HCT116 (cell line): ENCODE data around the gene PSAP. TPM values are rescaled to one million over a fixed set of nuclear protein-coding genes. Genes with fewer than 3 reads are reported as not detected.
"Not testable (repeated sequence)": the region's sequence is repeated elsewhere in the genome, so short reads cannot be mapped to it uniquely, and the experiment has no call there.

Experiments used
- ATAC-seq: fragments of 200-7000 bp; cut with Tn5 transposase; 2 replicates; pipeline ENCODE4 v1.9.1; 2020; ENCODE audit warnings: mild to moderate bottlenecking, moderate library complexity
- BruUV-seq: library from RNA; stranded (reverse); fragments of 400-500 nt; replicated peaks from 2 replicates; lab custom pipeline; 2021; lab: Mats Ljungman, UMichigan
- CTCF ChIA-PET: fragments of 300-600 bp; sonication (Branson Sonifier 250); formaldehyde crosslinking; loops from one replicate; lab custom pipeline; 2021; ENCODE audit warnings: antibody characterized with exemption; lab: Charles Lee
- POLR2A ChIA-PET: fragments of 300-600, 350-600 bp; sonication (Branson Sonifier 250); formaldehyde crosslinking; loops from one replicate; lab custom pipeline; 2021; ENCODE audit warnings: antibody characterized with exemption; lab: Charles Lee
- RAD21 ChIA-PET, 2 experiments: fragments of 300-600 bp; sonication (Branson Sonifier 250); formaldehyde crosslinking; loops; one replicate each; lab custom pipeline; 2023; ENCODE audit warnings: low total read pairs in 2 of 2; ENCODE audit not compliant: uncharacterized antibody in 2 of 2, unreplicated experiment in 2 of 2, low non-redundant PET in 1 of 2; lab: Charles Lee
- DNase-seq: peaks from one replicate; pipeline ENCODE4 v3.0.0-alpha.2; 2010; ENCODE audit warnings: low read depth, low spot score
- H2AFZ ChIP-seq: fragments of 200-600 bp; shearing (Covaris generic), sonication (generic); 2 replicates; pipeline ENCODE4 v1.6.1; 2017; ENCODE audit warnings: low read depth, mixed run types, mixed read lengths, antibody characterized with exemption, low read length; ENCODE audit not compliant: poor library complexity, severe bottlenecking
- H3K27ac ChIP-seq: 2 replicates; pipeline ENCODE4 v1.5.1; 2012; ENCODE audit warnings: low read depth, low read length
- H3K27me3 ChIP-seq: fragments of 200-600 bp; sonication (generic); 2 replicates; pipeline ENCODE4 v1.6.1; 2016; ENCODE audit warnings: mixed run types, low read length, mixed read lengths; ENCODE audit not compliant: insufficient read depth
- H3K36me3 ChIP-seq, 2 experiments: fragments of 200-500 bp in 1 of 2; fragments of 200-600 bp in 1 of 2; sonication (Bioruptor generic) in 1 of 2; sonication (generic) in 1 of 2; 2 replicates each; pipeline versions ENCODE4 v1.5.1 to v1.6.1; 2014 to 2016; ENCODE audit warnings: low read length in 2 of 2, inconsistent platforms in 1 of 2, mixed read lengths in 1 of 2, mixed run types in 1 of 2; ENCODE audit not compliant: insufficient read depth in 2 of 2, control insufficient read depth in 1 of 2
- H3K4me1 ChIP-seq, 2 experiments: fragments of 200-600 bp in 1 of 2; sonication (generic) in 1 of 2; 2 replicates each; pipeline versions ENCODE4 v1.5.1 to v1.6.1; 2012 to 2017; ENCODE audit warnings: low read length in 2 of 2, inconsistent platforms in 1 of 2, mild to moderate bottlenecking in 1 of 2, mixed read lengths in 1 of 2, mixed run types in 1 of 2, moderate library complexity in 1 of 2; ENCODE audit not compliant: insufficient read depth in 2 of 2, control insufficient read depth in 1 of 2
- H3K4me2 ChIP-seq: fragments of 200-600 bp; sonication (generic); 2 replicates; pipeline ENCODE4 v1.6.1; 2017; ENCODE audit warnings: mixed run types, low read length, mixed read lengths
- H3K4me3 ChIP-seq, 2 experiments: fragments of 200-600 bp in 1 of 2; sonication (generic) in 1 of 2; replicated peaks in 1 of 2; 2 replicates each; pipeline ENCODE4 v1.5.1; 2011 to 2016; ENCODE audit warnings: low read length in 2 of 2, control low read depth in 1 of 2, low read depth in 1 of 2, mild to moderate bottlenecking in 1 of 2, mixed read lengths in 1 of 2, mixed run types in 1 of 2
- H3K79me2 ChIP-seq: fragments of 200-600 bp; sonication (generic); 2 replicates; pipeline ENCODE4 v1.6.1; 2017; ENCODE audit warnings: mild to moderate bottlenecking, mixed run types, low read length, moderate library complexity, mixed read lengths; ENCODE audit not compliant: insufficient read depth
- H3K9ac ChIP-seq: fragments of 200-600 bp; sonication (generic); 2 replicates; pipeline ENCODE4 v1.6.1; 2016; ENCODE audit warnings: low read length, mixed read lengths
- H3K9me2 ChIP-seq: fragments of 200-600 bp; sonication (generic), shearing (Covaris generic); 2 replicates; pipeline ENCODE4 v1.6.1; 2017; ENCODE audit warnings: mixed run types, mild to moderate bottlenecking, moderate library complexity; ENCODE audit not compliant: insufficient read depth
- H3K9me3 ChIP-seq, 2 experiments: fragments of 200-500 bp in 1 of 2; fragments of 200-600 bp in 1 of 2; sonication (Bioruptor generic) in 1 of 2; sonication (generic) in 1 of 2; 2 replicates each; pipeline ENCODE4 v1.6.1; 2014 to 2017; ENCODE audit warnings: low read length in 2 of 2, mixed read lengths in 2 of 2, inconsistent platforms in 1 of 2, low read depth in 1 of 2, mild to moderate bottlenecking in 1 of 2, mixed run types in 1 of 2, moderate library complexity in 1 of 2; ENCODE audit not compliant: control insufficient read depth in 1 of 2, insufficient read depth in 1 of 2
- H4K20me1 ChIP-seq: fragments of 200-600 bp; sonication (generic), shearing (Covaris generic); 2 replicates; pipeline ENCODE4 v1.6.1; 2017; ENCODE audit warnings: mixed run types, mild to moderate bottlenecking, moderate library complexity; ENCODE audit not compliant: insufficient read depth
- CBX3 ChIP-seq: IDR thresholded peaks from 2 replicates; pipeline ENCODE4 v1.6.1; 2012; ENCODE audit warnings: low read depth
- CEBPB ChIP-seq: IDR thresholded peaks from 2 replicates; pipeline ENCODE4 v1.6.1; 2012; ENCODE audit warnings: low read depth
- ELF1 ChIP-seq: IDR thresholded peaks from 2 replicates; pipeline ENCODE4 v1.6.1; 2012; ENCODE audit warnings: low read depth, borderline replicate concordance
- EZH2 ChIP-seq: fragments of 200-600 bp; sonication (generic); IDR thresholded peaks from 2 replicates; pipeline ENCODE4 v1.6.1; 2017; ENCODE audit warnings: antibody characterized with exemption, mixed run types
- EZH2phosphoT487 ChIP-seq: fragments of 200-600 bp; IDR thresholded peaks from 2 replicates; pipeline ENCODE4 v1.6.1; 2018; ENCODE audit warnings: antibody characterized with exemption, borderline replicate concordance
- JUND ChIP-seq: IDR thresholded peaks from 2 replicates; pipeline ENCODE4 v1.6.1; 2012
- POLR2A ChIP-seq: IDR thresholded peaks from 2 replicates; pipeline ENCODE4 v1.7.0; 2011; ENCODE audit warnings: borderline replicate concordance; ENCODE audit not compliant: insufficient read depth, insufficient read length; ENCODE audit errors: extremely low read depth
- RAD21 ChIP-seq: IDR thresholded peaks from 2 replicates; pipeline ENCODE4 v1.6.1; 2012; ENCODE audit warnings: low read depth, mild to moderate bottlenecking
- YY1 ChIP-seq: IDR thresholded peaks from 2 replicates; pipeline ENCODE4 v1.6.1; 2011; ENCODE audit warnings: low read length, low read depth, moderate library complexity, mild to moderate bottlenecking; ENCODE audit not compliant: insufficient replicate concordance; ENCODE audit errors: extremely low read depth
- intact Hi-C: fragments of 100-400 bp; cut with micrococcal nuclease; formaldehyde crosslinking; loops from 2 replicates; pipeline ENCODE4 v1.10.0; 2022
- total RNA-seq: library from RNA; stranded (reverse); gene quantifications from one replicate; pipeline ENCODE4 v1.2.1, GENCODE V29; 2021; ENCODE audit not compliant: unreplicated experiment
- TF ChIP-seq, protein P1 (sequence below): IDR thresholded peaks from 2 replicates; pipeline ENCODE4 v1.6.1; 2012

PSAP gene
- total RNA-seq, 1 experiment from 2014 or later, result 444 TPM

DNA sequence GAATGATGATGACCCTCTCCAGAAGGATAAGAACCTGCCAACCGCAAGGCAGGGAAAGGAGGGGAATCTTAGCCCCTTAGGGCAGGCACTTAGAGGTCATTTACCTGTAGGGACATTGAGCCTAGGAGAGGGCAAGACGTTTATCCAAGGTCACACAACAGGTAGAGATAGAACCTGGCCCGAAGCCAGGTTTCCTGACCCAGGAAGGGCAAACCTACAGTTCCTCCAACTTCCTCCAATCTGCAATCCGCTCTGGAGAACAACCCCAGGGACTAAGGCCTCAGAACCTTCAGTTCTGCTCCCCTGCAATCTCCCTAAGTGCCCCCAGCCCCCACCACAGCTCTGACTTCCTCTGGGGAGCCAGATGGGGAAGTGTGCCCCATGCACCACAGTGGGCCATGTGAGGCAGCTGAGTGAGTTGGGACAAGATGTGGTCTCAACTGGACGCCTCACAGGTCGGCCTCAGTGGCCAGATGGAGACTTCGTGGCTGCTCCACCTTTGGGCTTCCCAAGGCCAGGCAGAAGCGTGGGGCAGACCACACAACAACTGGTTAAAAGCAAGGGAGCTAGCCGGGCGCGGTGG lies 1.4 kb upstream of the PSAP start:
- RAD21 ChIA-PET, result interaction anchor here in 1 of 2 experiments (1.6 kb wide), 1 partner anchor 8 kb away, joined by 7 read pairs; no protein-coding TSS in a partner anchor
- intact Hi-C loops, result no loop called here

DNA sequence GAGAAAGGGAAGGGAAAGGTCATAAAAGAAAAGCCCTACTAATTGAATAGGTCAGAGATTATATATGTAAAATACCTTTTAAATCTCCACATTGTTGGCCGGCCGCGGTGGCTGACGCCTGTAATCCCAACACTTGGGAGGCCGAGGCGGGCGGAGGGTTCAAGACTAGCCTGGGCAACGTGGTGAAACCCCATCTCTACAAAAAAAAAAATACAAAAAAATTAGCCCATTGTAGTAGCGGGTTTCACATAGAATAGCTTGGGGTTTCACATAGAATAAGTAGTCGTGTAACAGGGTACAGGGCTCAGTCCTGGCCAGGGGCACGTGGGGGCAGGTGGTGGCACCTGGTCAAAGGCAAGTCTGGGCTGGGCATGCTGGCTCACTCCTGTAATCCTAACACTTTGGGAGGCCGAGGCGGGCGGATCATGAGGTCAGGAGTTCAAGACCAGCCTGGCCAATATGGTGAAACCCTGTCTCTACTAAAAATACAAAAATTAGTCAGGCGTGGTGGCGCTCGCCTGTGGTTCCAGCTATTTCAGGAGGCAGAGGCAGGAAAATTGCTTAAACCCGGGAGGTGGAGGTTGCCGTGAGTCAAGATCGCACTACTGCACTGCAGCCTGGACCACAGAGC lies 529 bp upstream of the PSAP start:
- H3K9me3 ChIP-seq, H3K27me3 ChIP-seq, H4K20me1 ChIP-seq, H3K36me3 ChIP-seq, intact Hi-C loops, H2AFZ ChIP-seq, DNase-seq, H3K9me2 ChIP-seq: not testable (repeated sequence)
- ChIA-PET POLR2A (interaction anchor here (0.6 to 3.4 kb wide), 18 partner anchors 9 to 469 kb away, joined by 3 to 107 read pairs (median 4); no protein-coding TSS in a partner anchor), CTCF (interaction anchor here (1.0 to 1.4 kb wide), 4 partner anchors 10 to 78 kb away, joined by 3 to 10 read pairs (median 4); partner anchors contain the start of gene VSIR), RAD21 (interaction anchor here (0.6 to 1.8 kb wide), 3 partner anchors 9 to 45 kb away, joined by 3 to 7 read pairs (median 6); no protein-coding TSS in a partner anchor)
- H3K79me2 ChIP-seq, result peaks cover 44% of the 10 kb centered on the region
- BruUV-seq, result TSS peak; percentile 82
- H3K4me1 ChIP-seq, result peaks cover 4 to 30% of the 10 kb centered on the region in 2 experiments; a peak in 3 of 4 replicates
- peak overlapping the region; percentile 81 for H3K4me2 ChIP-seq
- peak overlapping the region; percentile 70 for H3K27ac ChIP-seq
- peak overlapping the region; percentile 83 for H3K9ac ChIP-seq
- peak overlapping the region; percentile 73 to 98 for H3K4me3 ChIP-seq
- ATAC-seq, result peak; percentile 13

More for the DNA sequence above, 1.4 kb upstream of the PSAP start:
- no peak overlapping the region for H3K27ac ChIP-seq
- ChIA-PET CTCF (no interaction called here), POLR2A (interaction anchor here (1.6 kb wide), 1 partner anchor 44 kb away, joined by 6 read pairs; no protein-coding TSS in a partner anchor)
- peaks cover 35% of the 10 kb centered on the region for H3K79me2 ChIP-seq
- peaks cover 4 to 26% of the 10 kb centered on the region in 2 experiments; a peak in 3 of 4 replicates for H3K4me1 ChIP-seq
- H3K36me3 ChIP-seq, result no peaks in the 10 kb centered on the region
- H3K9ac ChIP-seq, result no peak overlapping the region
- DNase-seq, result no peak
- H3K4me2 ChIP-seq, result no peak overlapping the region
- no peak for ATAC-seq
- no peaks in the 10 kb centered on the region for H3K9me3 ChIP-seq
- TF ChIP-seq ELF1, result no peak
- TF ChIP-seq EZH2phosphoT487, result no peak
- no peak for TF ChIP-seq POLR2A
- TF ChIP-seq, protein P1, sequence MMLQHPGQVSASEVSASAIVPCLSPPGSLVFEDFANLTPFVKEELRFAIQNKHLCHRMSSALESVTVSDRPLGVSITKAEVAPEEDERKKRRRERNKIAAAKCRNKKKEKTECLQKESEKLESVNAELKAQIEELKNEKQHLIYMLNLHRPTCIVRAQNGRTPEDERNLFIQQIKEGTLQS, result no peak
- no peak for TF ChIP-seq EZH2
- TF ChIP-seq CBX3, result no peak
- TF ChIP-seq CEBPB, result no peak
- no peak for TF ChIP-seq RAD21
- TF ChIP-seq YY1, result no peak
- no peak for TF ChIP-seq JUND
- BruUV-seq, result no TSS peak
- no peaks in the 10 kb centered on the region for H3K27me3 ChIP-seq
- H4K20me1 ChIP-seq, result no peaks in the 10 kb centered on the region; the same call in 1 of the 2 replicates
- no peak overlapping the region for H3K4me3 ChIP-seq
- no peaks in the 10 kb centered on the region for H3K9me2 ChIP-seq
- H2AFZ ChIP-seq, result no peak overlapping the region
